Measurements from ENCODE around the gene HASPIN. TPM values are rescaled to one million over a fixed set of nuclear protein-coding genes. Genes with fewer than 3 reads are reported as not detected.

HASPIN gene
- total RNA-seq, 2 donors from 2014 or later = 14.7 to 24.6 TPM

DNA sequence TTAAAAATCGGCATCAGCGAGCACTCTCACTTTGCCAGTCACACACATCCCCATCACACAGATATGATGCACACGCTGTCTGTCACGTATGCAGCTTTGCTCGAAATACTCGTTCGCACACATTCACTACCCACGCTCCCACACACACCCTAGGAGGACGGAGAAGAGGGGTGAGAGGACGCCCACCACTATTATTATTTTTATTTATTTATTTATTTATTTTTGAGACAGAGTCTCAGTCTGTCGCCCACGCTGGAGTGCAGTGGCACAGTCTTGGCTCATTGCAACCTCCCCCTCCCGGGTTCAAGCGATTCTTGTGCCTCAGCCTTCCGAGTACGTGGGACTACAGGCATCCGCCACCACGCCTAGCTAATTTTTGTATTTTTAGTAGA is 30.4 kb downstream of the HASPIN start:
- no peaks in the 10 kb centered on the region for H3K9me3 ChIP-seq (ENCODE audit: control insufficient read depth, low read length)
- Mint-ChIP-seq H3K36me3 (ENCODE audit: low read depth) (no peaks in the 10 kb centered on the region), H3K27me3 (ENCODE audit: insufficient read depth) (no peaks in the 10 kb centered on the region), H3K4me3 (no peak overlapping the region), H3K4me1 (no peaks in the 10 kb centered on the region), H3K9me3 (no peaks in the 10 kb centered on the region), H3K27ac (peak overlapping the region; percentile 68)
- 92 to 97% methylated on average over 12 to 16 of the region's 18 CpGs for WGBS, 2 experiments (ENCODE audit: insufficient coverage in 1 of 2, insufficient read length in 1 of 2)
- H3K36me3 ChIP-seq (ENCODE audit: control insufficient read depth, insufficient read depth, low read length) = no peaks in the 10 kb centered on the region
- H3K27ac ChIP-seq (ENCODE audit: low read depth, low read length) = no peak overlapping the region
- no peak overlapping the region for H3K4me3 ChIP-seq (ENCODE audit: low read length)
- no peak for DNase-seq
- H3K4me1 ChIP-seq (ENCODE audit: control insufficient read depth, insufficient read depth, low read length) = no peaks in the 10 kb centered on the region
- H3K9ac ChIP-seq (ENCODE audit: extremely low read depth, low read length, poor library complexity, severe bottlenecking) = no peak overlapping the region
- TF ChIP-seq, protein P1, sequence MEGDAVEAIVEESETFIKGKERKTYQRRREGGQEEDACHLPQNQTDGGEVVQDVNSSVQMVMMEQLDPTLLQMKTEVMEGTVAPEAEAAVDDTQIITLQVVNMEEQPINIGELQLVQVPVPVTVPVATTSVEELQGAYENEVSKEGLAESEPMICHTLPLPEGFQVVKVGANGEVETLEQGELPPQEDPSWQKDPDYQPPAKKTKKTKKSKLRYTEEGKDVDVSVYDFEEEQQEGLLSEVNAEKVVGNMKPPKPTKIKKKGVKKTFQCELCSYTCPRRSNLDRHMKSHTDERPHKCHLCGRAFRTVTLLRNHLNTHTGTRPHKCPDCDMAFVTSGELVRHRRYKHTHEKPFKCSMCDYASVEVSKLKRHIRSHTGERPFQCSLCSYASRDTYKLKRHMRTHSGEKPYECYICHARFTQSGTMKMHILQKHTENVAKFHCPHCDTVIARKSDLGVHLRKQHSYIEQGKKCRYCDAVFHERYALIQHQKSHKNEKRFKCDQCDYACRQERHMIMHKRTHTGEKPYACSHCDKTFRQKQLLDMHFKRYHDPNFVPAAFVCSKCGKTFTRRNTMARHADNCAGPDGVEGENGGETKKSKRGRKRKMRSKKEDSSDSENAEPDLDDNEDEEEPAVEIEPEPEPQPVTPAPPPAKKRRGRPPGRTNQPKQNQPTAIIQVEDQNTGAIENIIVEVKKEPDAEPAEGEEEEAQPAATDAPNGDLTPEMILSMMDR (conservative IDR thresholded peaks at IDR 0.05) = no peak
- H3K27me3 ChIP-seq (ENCODE audit: control insufficient read depth, insufficient read depth, low read length, poor library complexity, severe bottlenecking) = no peaks in the 10 kb centered on the region

DNA sequence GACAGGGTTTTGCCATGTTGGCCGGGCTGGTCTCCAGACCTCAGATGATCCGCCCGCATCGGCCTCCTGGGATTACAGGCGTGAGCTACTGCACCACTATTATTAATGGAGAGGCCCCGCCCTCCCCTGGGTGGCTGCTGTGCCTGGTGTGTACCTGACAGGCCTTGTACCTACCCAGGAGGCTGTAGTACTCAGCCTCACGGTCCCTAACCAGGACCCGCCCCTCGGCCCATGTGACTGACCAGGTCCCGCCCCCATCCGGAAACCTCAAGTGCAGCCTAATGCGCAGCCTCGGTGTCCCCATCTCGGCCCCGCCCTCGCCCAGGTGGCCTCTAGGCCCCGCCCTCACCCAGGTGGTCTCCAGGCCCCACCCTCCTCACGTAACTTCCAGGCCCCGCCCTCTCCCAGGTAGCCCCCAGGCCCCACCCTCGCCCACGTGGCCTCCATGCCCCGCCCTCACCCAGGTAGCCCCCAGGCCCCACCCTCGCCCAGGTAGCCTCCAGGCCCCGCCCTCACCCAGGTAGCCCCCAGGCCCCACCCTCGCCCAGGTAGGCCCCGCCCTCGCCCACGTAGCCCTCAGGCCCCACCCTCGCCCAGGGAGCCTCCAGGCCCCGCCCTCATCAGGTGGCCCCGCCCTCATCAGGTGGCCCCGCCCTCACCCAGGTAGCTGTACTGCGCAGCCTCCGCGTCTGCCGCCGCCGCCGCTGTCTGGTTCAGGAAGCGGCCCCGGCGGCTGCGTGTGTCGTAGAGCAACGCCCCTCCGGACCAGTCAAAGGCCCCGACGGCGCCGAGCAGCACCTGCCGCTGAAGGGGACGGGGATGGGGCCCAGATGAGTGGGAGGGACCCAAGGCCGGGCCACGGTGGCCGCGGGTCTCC is 31.0 kb downstream of the HASPIN start:
- H3K4me1 Mint-ChIP-seq = no peaks in the 10 kb centered on the region
- peak; percentile 100 for DNase-seq
- TF ChIP-seq, protein P1 (conservative IDR thresholded peaks at IDR 0.05) = no peak
- Histone ChIP-seq H3K27ac (ENCODE audit: low read depth, low read length) (no peak overlapping the region), H3K36me3 (ENCODE audit: control insufficient read depth, insufficient read depth, low read length) (no peaks in the 10 kb centered on the region), H3K9me3 (ENCODE audit: control insufficient read depth, low read length) (no peaks in the 10 kb centered on the region), H3K4me3 (ENCODE audit: low read length) (peak overlapping the region; percentile 70), H3K27me3 (ENCODE audit: control insufficient read depth, insufficient read depth, low read length, poor library complexity, severe bottlenecking) (no peaks in the 10 kb centered on the region), H3K9ac (ENCODE audit: extremely low read depth, low read length, poor library complexity, severe bottlenecking) (no peak overlapping the region), H3K4me1 (ENCODE audit: control insufficient read depth, insufficient read depth, low read length) (no peaks in the 10 kb centered on the region)
- H3K27ac Mint-ChIP-seq = peak overlapping the region; percentile 68
- no peaks in the 10 kb centered on the region for H3K36me3 Mint-ChIP-seq (ENCODE audit: low read depth)
- H3K27me3 Mint-ChIP-seq (ENCODE audit: insufficient read depth) = peaks cover 1% of the 10 kb centered on the region
- peaks cover 2% of the 10 kb centered on the region for H3K9me3 Mint-ChIP-seq
- 18 to 55% methylated on average over 4 to 55 of the region's 56 CpGs for WGBS, 2 experiments (ENCODE audit: insufficient coverage in 1 of 2, insufficient read length in 1 of 2)
- H3K4me3 Mint-ChIP-seq = peak overlapping the region; percentile 61

DNA sequence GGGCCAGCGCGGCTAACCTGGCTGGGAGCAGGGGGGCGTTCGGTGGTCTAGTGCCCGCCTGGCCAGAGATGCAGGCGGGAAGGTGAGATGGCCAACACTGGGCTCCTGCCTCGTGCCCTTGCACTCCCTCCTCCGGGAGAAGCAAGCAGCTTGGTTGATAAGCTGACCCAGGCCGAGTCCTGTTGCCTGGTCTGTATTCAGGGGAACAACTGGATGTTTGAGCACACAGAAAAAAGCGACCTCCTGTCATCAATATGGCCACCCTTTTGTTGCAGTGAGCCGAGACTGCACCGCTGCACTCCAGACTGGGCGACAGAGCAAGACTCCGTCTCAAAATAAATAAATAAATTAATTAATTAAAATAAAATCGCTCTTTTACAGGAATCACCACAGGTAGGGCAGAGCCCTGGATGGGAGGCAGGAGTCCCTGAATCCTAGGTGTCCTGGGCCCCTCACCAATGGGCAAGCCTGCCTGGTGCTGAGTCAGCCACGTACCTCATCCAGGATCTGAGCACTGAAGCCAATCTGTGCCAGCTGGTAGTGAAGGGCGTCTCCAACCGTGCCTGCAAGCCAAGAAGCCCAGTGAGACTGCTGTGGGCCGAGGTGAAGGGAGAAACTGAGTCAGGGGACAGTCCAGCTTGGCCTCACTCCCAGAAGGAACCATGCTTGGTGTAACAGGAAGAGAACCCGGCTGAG is 31.8 kb downstream of the HASPIN start:
- Histone ChIP-seq H3K4me1 (ENCODE audit: control insufficient read depth, insufficient read depth, low read length) (no peaks in the 10 kb centered on the region), H3K9me3 (ENCODE audit: control insufficient read depth, low read length) (no peaks in the 10 kb centered on the region), H3K9ac (ENCODE audit: extremely low read depth, low read length, poor library complexity, severe bottlenecking) (no peak overlapping the region), H3K36me3 (ENCODE audit: control insufficient read depth, insufficient read depth, low read length) (no peaks in the 10 kb centered on the region), H3K4me3 (ENCODE audit: low read length) (peak overlapping the region; percentile 70), H3K27me3 (ENCODE audit: control insufficient read depth, insufficient read depth, low read length, poor library complexity, severe bottlenecking) (no peaks in the 10 kb centered on the region), H3K27ac (ENCODE audit: low read depth, low read length) (no peak overlapping the region)
- Mint-ChIP-seq H3K36me3 (ENCODE audit: low read depth) (no peaks in the 10 kb centered on the region), H3K9me3 (peaks cover 3% of the 10 kb centered on the region), H3K4me1 (no peaks in the 10 kb centered on the region), H3K27ac (peak overlapping the region; percentile 85), H3K27me3 (ENCODE audit: insufficient read depth) (peaks cover 3% of the 10 kb centered on the region), H3K4me3 (peak overlapping the region; percentile 61)
- 58 to 80% methylated on average over 10 to 19 of the region's 20 CpGs for WGBS, 2 experiments (ENCODE audit: insufficient coverage in 1 of 2, insufficient read length in 1 of 2)
- DNase-seq = no peak
- TF ChIP-seq, protein P1 (conservative IDR thresholded peaks at IDR 0.05) = no peak

Measured in endodermal cell (in vitro differentiated cells).